K562 (cell line): ENCODE results near the gene SLC35D3.

ENCODE experiments used
- ATF1 ChIP-seq, 2 experiments: fragments of 450-650 bp in 1 of 2; IDR thresholded peaks; 2 replicates each; pipeline ENCODE4 v1.6.1; 2016; ENCODE audit warnings: missing compliant biosample characterization in 1 of 2, missing genetic modification characterization in 1 of 2
- CEBPB ChIP-seq: fragments of 450-650 bp; IDR thresholded peaks from 2 replicates; pipeline ENCODE4 v1.6.1; 2016; ENCODE audit warnings: missing genetic modification characterization, missing compliant biosample characterization
- CTCF ChIP-seq, 3 experiments: IDR thresholded peaks in 2 of 3; conservative IDR thresholded peaks in 1 of 3; 2 replicates each; pipeline ENCODE4 v1.5.1; 2011 to 2012; ENCODE audit warnings: low read length in 3 of 3, mild to moderate bottlenecking in 3 of 3, control low read depth in 2 of 3, improper control_type of control experiment in 1 of 3, inconsistent platforms in 1 of 3, low read depth in 1 of 3, mixed read lengths in 1 of 3, moderate library complexity in 1 of 3; ENCODE audit not compliant: insufficient read depth in 2 of 3
- EP300 ChIP-seq: IDR thresholded peaks from 2 replicates; pipeline ENCODE4 v1.6.1; 2012; ENCODE audit warnings: low read length, improper control_type of control experiment
- EP400 ChIP-seq: fragments of 450-650 bp; IDR thresholded peaks from 2 replicates; pipeline ENCODE4 v1.6.1; 2017; ENCODE audit warnings: antibody characterized with exemption, mild to moderate bottlenecking, moderate library complexity
- ERF ChIP-seq: fragments of 450-650 bp; formaldehyde crosslinking; IDR thresholded peaks from 2 replicates; pipeline ENCODE4 v1.4.0; 2020; ENCODE audit warnings: mild to moderate bottlenecking, mixed read lengths
- HCFC1 ChIP-seq: IDR thresholded peaks from 2 replicates; pipeline ENCODE4 v1.6.1; 2012; ENCODE audit warnings: low read depth, low read length, improper control_type of control experiment
- MAX ChIP-seq: sonication (generic); formaldehyde crosslinking; IDR thresholded peaks from 2 replicates; pipeline ENCODE4 v1.9.0; 2022; ENCODE audit warnings: mild to moderate bottlenecking, missing genetic modification reagents
- MNT ChIP-seq, 2 experiments: fragments of 450-650 bp; conservative IDR thresholded peaks; 2 replicates each; pipeline ENCODE4 v1.6.1; 2017; ENCODE audit warnings: mild to moderate bottlenecking in 2 of 2, moderate library complexity in 2 of 2
- RBM14 ChIP-seq: fragments of 200-400 bp; formaldehyde crosslinking; IDR thresholded peaks from 2 replicates; pipeline ENCODE4 v1.6.1; 2018; ENCODE audit warnings: low read depth, mild to moderate bottlenecking, low read length, moderate library complexity, borderline replicate concordance; ENCODE audit not compliant: insufficient read depth
- RFX7 ChIP-seq: fragments of 250-450 bp; sonication (Bioruptor Pico); IDR thresholded peaks from 2 replicates; pipeline ENCODE4 v1.5.1; 2021; ENCODE audit warnings: mild to moderate bottlenecking
- SP1 ChIP-seq: sonication (generic); formaldehyde crosslinking; IDR thresholded peaks from 2 replicates; pipeline ENCODE4 v1.8.1; 2022; ENCODE audit warnings: mild to moderate bottlenecking, missing genetic modification reagents
- ZNF253 ChIP-seq: fragments of 250-450 bp; sonication (Bioruptor Pico); conservative IDR thresholded peaks from 2 replicates; pipeline ENCODE4 v1.6.1; 2021; ENCODE audit warnings: mild to moderate bottlenecking
- ZNF639 ChIP-seq, 2 experiments: fragments of 200-800 bp in 1 of 2; sonication (Bioruptor generic) in 1 of 2; sonication (generic) in 1 of 2; formaldehyde crosslinking in 1 of 2; IDR thresholded peaks in 1 of 2; conservative IDR thresholded peaks in 1 of 2; 2 replicates each; pipeline versions ENCODE4 v1.5.0 to v1.6.1; 2016 to 2020; ENCODE audit warnings: missing compliant biosample characterization in 1 of 2, missing genetic modification characterization in 1 of 2, missing genetic modification reagents in 1 of 2

GRCh38 chr6:136920671-136921380, 1.3 kb upstream of the SLC35D3 start:
- no peak; the same call in 1 of the 2 replicates for TF ChIP-seq MAX (CRISPR knock-in tag)
- TF ChIP-seq MNT (conservative IDR thresholded peaks at IDR 0.05), result no peak
- no peak for TF ChIP-seq ATF1 (CRISPR knock-in tag; IDR thresholded peaks at IDR 0.05)
- TF ChIP-seq ATF1 (tag; IDR thresholded peaks at IDR 0.05), result no peak
- no peak for TF ChIP-seq CTCF (IDR thresholded peaks at IDR 0.05 in 2 of 3, conservative IDR thresholded peaks at IDR 0.05 in 1 of 3; ENCODE audit: insufficient read depth in 2 of 3, low read depth in 1 of 3, low read length in 3 of 3)
- TF ChIP-seq EP300, result no peak
- no peak for TF ChIP-seq ERF (CRISPR knock-in tag)
- no peak for TF ChIP-seq CEBPB (tag)
- TF ChIP-seq SP1 (CRISPR knock-in tag), result no peak
- no peak for TF ChIP-seq HCFC1
- no peak for TF ChIP-seq RFX7 (CRISPR knock-in tag)
- TF ChIP-seq RBM14, result no peak
- TF ChIP-seq ZNF253 (CRISPR knock-in tag), result no peak
- no peak for TF ChIP-seq EP400
- TF ChIP-seq ZNF639 (CRISPR knock-in tag; conservative IDR thresholded peaks at IDR 0.05 in 1 of 2, IDR thresholded peaks at IDR 0.05 in 1 of 2), result no peak
